RWPE2 (cell line): ENCODE results near the gene SLC25A22.
A peak's percentile ranks its signal among the peaks of the same experiment; 100 is the strongest.

Source experiments
- ATAC-seq: fragments of 200-7000 bp; cut with Tn5 transposase; 3 replicates; pipeline ENCODE4 v1.9.1; 2021; ENCODE audit warnings: low read depth
- DNase-seq: peaks from one replicate; pipeline ENCODE4 v3.0.0-alpha.2; 2020; ENCODE audit warnings: low spot score
- H3K27ac ChIP-seq: fragments of 450-650 bp; 2 replicates; pipeline ENCODE4 v1.5.1; 2017; ENCODE audit warnings: mild to moderate bottlenecking; ENCODE audit not compliant: poor library complexity, severe bottlenecking
- H3K27me3 ChIP-seq: fragments of 250-450 bp; sonication (Bioruptor Pico); 2 replicates; pipeline ENCODE4 v1.5.1; 2021; ENCODE audit warnings: mild to moderate bottlenecking, moderate library complexity; ENCODE audit not compliant: insufficient read depth, poor library complexity, severe bottlenecking
- H3K36me3 ChIP-seq: fragments of 250-450 bp; sonication (Bioruptor Pico); 2 replicates; pipeline ENCODE4 v1.5.1; 2020; ENCODE audit warnings: low read depth, mild to moderate bottlenecking, moderate library complexity
- H3K4me1 ChIP-seq: fragments of 250-450 bp; sonication (Bioruptor Pico); 2 replicates; pipeline ENCODE4 v1.5.1; 2021; ENCODE audit warnings: mild to moderate bottlenecking, moderate library complexity; ENCODE audit not compliant: insufficient read depth, poor library complexity, severe bottlenecking
- H3K4me3 ChIP-seq: fragments of 250-450 bp; sonication (Bioruptor Pico); 2 replicates; pipeline ENCODE4 v1.5.1; 2021; ENCODE audit warnings: mild to moderate bottlenecking, moderate library complexity; ENCODE audit not compliant: severe bottlenecking
- H3K9me3 ChIP-seq: fragments of 250-450 bp; sonication (Bioruptor Pico); 2 replicates; pipeline ENCODE4 v1.5.1; 2021; ENCODE audit warnings: mild to moderate bottlenecking, moderate library complexity; ENCODE audit not compliant: severe bottlenecking
- TF ChIP-seq, protein P1 (sequence below): fragments of 450-650 bp; IDR thresholded peaks from one replicate; pipeline ENCODE4 v1.5.1; 2017; ENCODE audit warnings: mild to moderate bottlenecking, moderate library complexity; ENCODE audit not compliant: poor library complexity, severe bottlenecking

SLC25A22 gene

DNA sequence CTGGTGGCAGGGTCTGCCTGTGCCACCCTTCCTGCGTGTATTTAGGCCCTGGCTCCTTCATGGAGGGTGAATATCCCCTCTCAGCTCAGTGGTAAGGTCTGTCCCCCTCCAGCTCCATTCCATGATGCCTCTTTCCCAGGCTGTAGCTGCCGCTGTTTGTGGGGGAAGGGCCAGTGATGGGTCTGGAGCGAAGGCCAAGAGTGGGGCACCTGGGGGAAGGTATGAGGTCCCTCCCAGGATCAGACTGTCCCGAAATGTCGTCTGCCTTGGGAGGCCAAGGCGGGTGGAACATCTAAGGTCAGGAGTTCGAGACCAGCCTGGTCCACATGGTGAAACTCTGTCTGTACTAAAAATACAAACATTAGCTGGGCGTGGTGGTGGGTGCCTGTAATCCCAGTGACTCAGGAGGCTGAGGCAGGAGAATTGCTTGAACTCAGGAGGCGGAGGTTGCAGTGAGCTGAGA is 35.8 kb upstream of the SLC25A22 start:
- H3K36me3 ChIP-seq: peaks cover 29% of the 10 kb centered on the region
- ATAC-seq (no peak), DNase-seq (no peak)
- TF ChIP-seq, protein P1, sequence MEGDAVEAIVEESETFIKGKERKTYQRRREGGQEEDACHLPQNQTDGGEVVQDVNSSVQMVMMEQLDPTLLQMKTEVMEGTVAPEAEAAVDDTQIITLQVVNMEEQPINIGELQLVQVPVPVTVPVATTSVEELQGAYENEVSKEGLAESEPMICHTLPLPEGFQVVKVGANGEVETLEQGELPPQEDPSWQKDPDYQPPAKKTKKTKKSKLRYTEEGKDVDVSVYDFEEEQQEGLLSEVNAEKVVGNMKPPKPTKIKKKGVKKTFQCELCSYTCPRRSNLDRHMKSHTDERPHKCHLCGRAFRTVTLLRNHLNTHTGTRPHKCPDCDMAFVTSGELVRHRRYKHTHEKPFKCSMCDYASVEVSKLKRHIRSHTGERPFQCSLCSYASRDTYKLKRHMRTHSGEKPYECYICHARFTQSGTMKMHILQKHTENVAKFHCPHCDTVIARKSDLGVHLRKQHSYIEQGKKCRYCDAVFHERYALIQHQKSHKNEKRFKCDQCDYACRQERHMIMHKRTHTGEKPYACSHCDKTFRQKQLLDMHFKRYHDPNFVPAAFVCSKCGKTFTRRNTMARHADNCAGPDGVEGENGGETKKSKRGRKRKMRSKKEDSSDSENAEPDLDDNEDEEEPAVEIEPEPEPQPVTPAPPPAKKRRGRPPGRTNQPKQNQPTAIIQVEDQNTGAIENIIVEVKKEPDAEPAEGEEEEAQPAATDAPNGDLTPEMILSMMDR: no peak
- H3K4me1 ChIP-seq: peaks cover 10% of the 10 kb centered on the region
- H3K4me3 ChIP-seq: peak overlapping the region; percentile 95
- peak overlapping the region; percentile 97 for H3K27ac ChIP-seq
- H3K9me3 ChIP-seq: no peaks in the 10 kb centered on the region
- H3K27me3 ChIP-seq: peaks cover 8% of the 10 kb centered on the region

DNA sequence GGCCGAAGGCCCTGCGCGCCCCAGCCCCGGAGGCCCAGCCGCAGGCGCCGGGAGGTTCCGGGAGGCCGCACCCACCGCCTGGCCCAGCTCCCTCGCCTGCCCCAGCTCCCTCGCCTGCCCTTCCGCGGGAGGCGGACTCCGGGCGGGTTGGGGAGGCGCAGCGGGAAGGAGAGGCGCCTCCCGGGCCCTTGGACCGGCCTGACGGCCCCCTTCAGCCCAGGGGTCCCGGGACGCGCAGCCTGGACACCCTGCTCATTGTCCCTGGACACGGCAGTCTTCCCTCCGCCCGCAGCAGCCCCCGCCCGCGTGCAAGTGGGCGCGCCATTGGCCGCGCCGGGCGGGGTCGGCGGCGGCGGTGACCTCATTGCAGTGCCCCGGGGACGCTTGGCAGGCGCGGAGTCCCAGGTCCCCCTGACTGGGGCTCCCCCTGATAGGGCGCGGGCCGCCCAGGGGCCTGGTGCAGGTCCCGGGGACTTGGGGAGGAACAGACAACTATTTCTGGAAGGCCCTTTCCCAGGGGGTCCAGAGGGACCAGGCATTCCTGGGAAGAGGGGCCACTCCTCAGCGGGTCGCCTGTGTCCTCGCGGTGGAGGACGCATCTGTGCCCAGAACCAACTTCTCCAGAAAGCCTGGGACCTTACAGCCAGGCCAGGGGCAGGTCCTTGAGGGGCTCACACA is 35.2 kb upstream of the SLC25A22 start:
- Histone ChIP-seq H3K27me3 (peaks cover 10% of the 10 kb centered on the region), H3K36me3 (peaks cover 23% of the 10 kb centered on the region), H3K4me1 (peaks cover 10% of the 10 kb centered on the region), H3K9me3 (no peaks in the 10 kb centered on the region), H3K4me3 (peak overlapping the region; percentile 95), H3K27ac (peak overlapping the region; percentile 97)
- TF ChIP-seq, protein P1: no peak
- DNase-seq (no peak), ATAC-seq (no peak)

DNA sequence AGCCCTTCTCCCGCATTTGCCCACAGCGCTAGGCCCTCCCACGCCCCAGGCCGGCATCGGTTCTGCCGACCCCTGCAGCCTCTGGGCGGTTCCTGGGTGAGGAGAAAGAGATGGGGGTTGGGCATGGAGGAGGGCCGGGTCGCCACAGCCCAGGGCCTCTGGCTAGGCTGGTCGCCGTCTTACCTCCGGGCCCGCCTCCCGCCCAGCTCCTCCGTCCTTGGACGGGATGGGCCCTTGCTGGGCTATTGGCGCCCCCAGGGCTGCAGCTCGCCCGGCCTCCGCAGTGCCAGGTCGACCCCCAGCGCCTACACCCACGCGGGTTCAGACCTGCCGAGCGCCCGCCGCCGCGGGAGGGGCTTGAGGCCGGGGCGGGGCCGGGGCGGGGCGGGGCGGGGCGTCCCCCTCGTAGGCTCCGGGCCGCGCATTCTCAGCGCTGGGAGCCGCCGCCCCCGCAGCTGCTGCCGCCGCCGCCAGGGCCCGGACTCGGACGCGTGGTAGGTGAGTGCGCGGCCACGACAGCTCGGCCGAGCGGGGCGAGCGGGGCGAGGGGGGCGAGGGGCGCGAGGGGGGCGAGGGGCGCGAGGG is 34.5 kb upstream of the SLC25A22 start, which contains the start of gene CD151:
CD151 (plus strand) TSS at position 424 of the 585 bp plus-strand sequence. CDS start 3,118 bp downstream, outside the sequence.
- Histone ChIP-seq H3K4me1 (peaks cover 10% of the 10 kb centered on the region), H3K9me3 (no peaks in the 10 kb centered on the region), H3K27me3 (peaks cover 10% of the 10 kb centered on the region), H3K36me3 (peaks cover 19% of the 10 kb centered on the region), H3K4me3 (peak within 1 kb of the TSS; percentile 95), H3K27ac (peak within 1 kb of the TSS; percentile 97)
- ATAC-seq: no peak; the same call in 2 of the 3 replicates
- TF ChIP-seq, protein P1: peak; percentile 16
- no peak for DNase-seq

DNA sequence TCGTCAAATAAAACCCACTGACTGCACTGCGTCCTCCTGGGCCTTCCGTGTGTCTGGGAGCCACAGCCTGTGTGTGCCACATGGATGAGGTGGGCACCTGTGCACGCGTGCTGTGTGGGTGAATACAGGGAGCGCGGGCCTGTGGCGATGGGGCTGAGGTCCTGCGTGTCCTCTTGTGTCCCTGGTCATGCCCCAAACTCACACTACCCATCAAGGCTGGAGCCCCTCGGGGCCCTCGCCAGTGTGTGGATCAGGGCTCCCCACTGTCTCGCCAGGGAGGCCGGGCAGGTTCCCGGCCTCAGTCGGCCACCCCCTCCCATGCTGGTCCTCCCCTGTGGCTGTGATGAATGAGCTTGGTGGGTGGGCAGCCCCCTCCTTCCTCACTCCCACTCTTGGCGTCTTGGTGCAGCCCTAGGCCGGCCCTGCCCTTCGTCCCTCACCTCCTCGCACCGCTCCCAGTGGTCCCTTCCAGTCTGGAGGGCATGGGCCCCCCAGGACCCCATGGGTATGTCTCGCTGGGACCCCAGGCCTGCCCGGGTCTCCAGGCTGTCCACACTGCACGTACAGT is 34.0 kb upstream of the SLC25A22 start:
- Histone ChIP-seq H3K27ac (peak overlapping the region; percentile 97), H3K36me3 (peaks cover 13% of the 10 kb centered on the region), H3K9me3 (no peaks in the 10 kb centered on the region), H3K4me1 (peaks cover 13% of the 10 kb centered on the region), H3K4me3 (peak overlapping the region; percentile 95), H3K27me3 (peaks cover 10% of the 10 kb centered on the region)
- ATAC-seq: no peak
- DNase-seq: no peak
- TF ChIP-seq, protein P1: no peak
